RWPE2 (cell line): ENCODE results near the gene TMEM234.
A peak's percentile ranks its signal among the peaks of the same experiment; 100 is the strongest.

Experiments used
- ATAC-seq: fragments of 200-7000 bp; cut with Tn5 transposase; 3 replicates; pipeline ENCODE4 v1.9.1; 2021; ENCODE audit warnings: low read depth
- DNase-seq: peaks from one replicate; pipeline ENCODE4 v3.0.0-alpha.2; 2020; ENCODE audit warnings: low spot score
- H3K27ac ChIP-seq: fragments of 450-650 bp; 2 replicates; pipeline ENCODE4 v1.5.1; 2017; ENCODE audit warnings: mild to moderate bottlenecking; ENCODE audit not compliant: poor library complexity, severe bottlenecking
- H3K27me3 ChIP-seq: fragments of 250-450 bp; sonication (Bioruptor Pico); 2 replicates; pipeline ENCODE4 v1.5.1; 2021; ENCODE audit warnings: mild to moderate bottlenecking, moderate library complexity; ENCODE audit not compliant: insufficient read depth, poor library complexity, severe bottlenecking
- H3K36me3 ChIP-seq: fragments of 250-450 bp; sonication (Bioruptor Pico); 2 replicates; pipeline ENCODE4 v1.5.1; 2020; ENCODE audit warnings: low read depth, mild to moderate bottlenecking, moderate library complexity
- H3K4me1 ChIP-seq: fragments of 250-450 bp; sonication (Bioruptor Pico); 2 replicates; pipeline ENCODE4 v1.5.1; 2021; ENCODE audit warnings: mild to moderate bottlenecking, moderate library complexity; ENCODE audit not compliant: insufficient read depth, poor library complexity, severe bottlenecking
- H3K4me3 ChIP-seq: fragments of 250-450 bp; sonication (Bioruptor Pico); 2 replicates; pipeline ENCODE4 v1.5.1; 2021; ENCODE audit warnings: mild to moderate bottlenecking, moderate library complexity; ENCODE audit not compliant: severe bottlenecking
- H3K9me3 ChIP-seq: fragments of 250-450 bp; sonication (Bioruptor Pico); 2 replicates; pipeline ENCODE4 v1.5.1; 2021; ENCODE audit warnings: mild to moderate bottlenecking, moderate library complexity; ENCODE audit not compliant: severe bottlenecking
- TF ChIP-seq, protein P1 (sequence below): fragments of 450-650 bp; IDR thresholded peaks from one replicate; pipeline ENCODE4 v1.5.1; 2017; ENCODE audit warnings: mild to moderate bottlenecking, moderate library complexity; ENCODE audit not compliant: poor library complexity, severe bottlenecking

The TMEM234 gene

DNA sequence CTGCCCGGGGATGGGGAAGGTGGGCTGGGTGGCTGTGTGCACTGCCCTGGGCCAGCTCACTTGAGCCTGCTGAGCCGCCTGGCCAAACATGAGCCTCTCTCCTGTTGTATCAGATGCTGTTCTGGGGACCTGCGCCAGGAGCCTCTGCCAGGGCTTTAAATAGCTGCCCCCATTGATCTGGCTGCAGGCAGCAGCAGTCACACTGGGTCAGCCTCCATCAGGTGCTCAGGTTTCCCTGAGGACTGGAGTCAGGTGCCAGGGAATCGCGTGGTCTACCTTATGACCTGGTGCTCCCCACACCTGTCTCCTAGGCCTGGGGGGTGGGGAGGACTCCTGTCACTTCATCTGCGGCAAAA, 22.5 kb downstream of the TMEM234 start:
- Histone ChIP-seq H3K4me3 (no peak overlapping the region), H3K27me3 (no peaks in the 10 kb centered on the region), H3K4me1 (no peaks in the 10 kb centered on the region), H3K9me3 (no peaks in the 10 kb centered on the region), H3K36me3 (peaks cover 23% of the 10 kb centered on the region), H3K27ac (peak overlapping the region; percentile 18)
- ATAC-seq (no peak; the same call in 2 of the 3 replicates), DNase-seq (no peak)
- TF ChIP-seq, protein P1, sequence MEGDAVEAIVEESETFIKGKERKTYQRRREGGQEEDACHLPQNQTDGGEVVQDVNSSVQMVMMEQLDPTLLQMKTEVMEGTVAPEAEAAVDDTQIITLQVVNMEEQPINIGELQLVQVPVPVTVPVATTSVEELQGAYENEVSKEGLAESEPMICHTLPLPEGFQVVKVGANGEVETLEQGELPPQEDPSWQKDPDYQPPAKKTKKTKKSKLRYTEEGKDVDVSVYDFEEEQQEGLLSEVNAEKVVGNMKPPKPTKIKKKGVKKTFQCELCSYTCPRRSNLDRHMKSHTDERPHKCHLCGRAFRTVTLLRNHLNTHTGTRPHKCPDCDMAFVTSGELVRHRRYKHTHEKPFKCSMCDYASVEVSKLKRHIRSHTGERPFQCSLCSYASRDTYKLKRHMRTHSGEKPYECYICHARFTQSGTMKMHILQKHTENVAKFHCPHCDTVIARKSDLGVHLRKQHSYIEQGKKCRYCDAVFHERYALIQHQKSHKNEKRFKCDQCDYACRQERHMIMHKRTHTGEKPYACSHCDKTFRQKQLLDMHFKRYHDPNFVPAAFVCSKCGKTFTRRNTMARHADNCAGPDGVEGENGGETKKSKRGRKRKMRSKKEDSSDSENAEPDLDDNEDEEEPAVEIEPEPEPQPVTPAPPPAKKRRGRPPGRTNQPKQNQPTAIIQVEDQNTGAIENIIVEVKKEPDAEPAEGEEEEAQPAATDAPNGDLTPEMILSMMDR = no peak

DNA sequence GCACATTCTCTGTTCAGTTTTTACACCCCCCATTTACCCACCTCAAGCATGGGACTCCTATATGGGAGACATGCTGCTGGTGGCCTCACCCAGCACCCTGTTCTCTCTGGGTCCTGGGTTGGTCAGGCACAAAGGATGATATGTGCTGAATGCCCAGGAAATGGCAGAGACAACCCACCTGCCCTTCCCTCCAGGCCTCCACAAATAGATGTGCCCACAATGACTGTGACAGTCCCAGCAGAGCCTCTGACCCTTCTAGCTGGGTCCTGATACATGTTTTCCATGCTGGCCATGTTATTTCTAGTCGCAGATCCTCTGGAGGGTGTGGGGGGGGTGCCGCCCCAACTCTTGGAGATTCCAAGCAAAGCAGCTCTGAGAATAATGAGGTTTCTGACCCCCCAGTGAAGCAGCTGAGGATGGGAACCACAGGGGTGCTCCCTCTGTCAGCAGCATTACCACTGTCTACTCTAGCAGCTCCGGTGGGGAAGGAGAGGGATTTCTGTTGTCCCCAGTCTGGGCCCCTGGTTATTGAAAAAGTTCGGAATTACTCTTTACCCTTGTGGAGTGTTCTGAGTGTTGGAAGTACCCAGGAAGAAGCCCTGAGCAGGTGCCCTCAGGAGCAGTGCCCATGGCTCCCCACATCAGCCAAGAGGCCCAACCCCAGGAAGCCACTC, 23.0 kb downstream of the TMEM234 start:
- DNase-seq (no peak), ATAC-seq (no peak)
- H3K4me1 ChIP-seq = no peaks in the 10 kb centered on the region
- TF ChIP-seq, protein P1 = no peak
- H3K27ac ChIP-seq = peak overlapping the region; percentile 18
- no peak overlapping the region for H3K4me3 ChIP-seq
- H3K9me3 ChIP-seq = no peaks in the 10 kb centered on the region
- peaks cover 28% of the 10 kb centered on the region for H3K36me3 ChIP-seq
- no peaks in the 10 kb centered on the region for H3K27me3 ChIP-seq

DNA sequence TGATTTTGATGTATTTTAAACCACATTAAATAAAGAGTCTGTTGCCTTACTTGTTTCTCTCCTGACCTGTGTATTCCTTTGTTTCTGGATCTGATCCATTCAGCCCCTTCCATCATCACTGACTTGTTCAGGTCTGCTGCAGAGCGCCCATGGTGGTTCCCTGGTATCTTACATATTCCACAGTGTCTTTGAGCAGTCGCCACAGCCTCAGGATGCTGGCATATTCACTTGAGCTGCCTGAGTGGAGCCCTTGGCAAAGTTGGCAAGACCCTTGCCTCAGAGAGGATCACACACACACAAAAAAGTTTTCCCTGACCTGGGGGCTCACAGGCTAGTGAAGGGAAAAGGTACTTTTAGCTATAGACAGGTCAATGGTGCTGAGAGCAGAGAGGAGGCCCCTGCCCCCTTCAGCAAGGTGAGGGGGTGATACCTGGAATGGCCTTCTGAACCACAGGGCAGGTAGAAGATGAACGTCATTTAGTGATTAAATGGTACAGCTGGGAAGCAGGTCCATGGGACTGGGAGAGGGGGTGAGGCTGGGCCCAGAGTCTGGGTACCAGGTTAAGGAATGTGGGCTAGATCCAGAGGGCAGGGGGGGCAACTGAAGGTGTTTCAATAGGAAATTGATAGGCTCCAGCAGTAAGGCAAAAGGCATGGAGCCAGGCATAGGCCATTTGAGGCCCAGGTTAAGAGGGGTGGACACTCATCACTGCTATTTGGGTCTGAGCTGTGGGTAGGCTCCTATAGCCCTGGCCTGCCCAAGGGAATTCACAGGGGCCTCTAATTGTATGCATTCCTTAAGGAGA, 23.7 kb downstream of the TMEM234 start:
- H3K36me3 ChIP-seq = peaks cover 36% of the 10 kb centered on the region
- ATAC-seq (no peak), DNase-seq (no peak)
- no peak overlapping the region for H3K4me3 ChIP-seq
- no peaks in the 10 kb centered on the region for H3K27me3 ChIP-seq
- H3K27ac ChIP-seq = no peak overlapping the region
- H3K9me3 ChIP-seq = no peaks in the 10 kb centered on the region
- no peaks in the 10 kb centered on the region for H3K4me1 ChIP-seq
- TF ChIP-seq, protein P1 = no peak

DNA sequence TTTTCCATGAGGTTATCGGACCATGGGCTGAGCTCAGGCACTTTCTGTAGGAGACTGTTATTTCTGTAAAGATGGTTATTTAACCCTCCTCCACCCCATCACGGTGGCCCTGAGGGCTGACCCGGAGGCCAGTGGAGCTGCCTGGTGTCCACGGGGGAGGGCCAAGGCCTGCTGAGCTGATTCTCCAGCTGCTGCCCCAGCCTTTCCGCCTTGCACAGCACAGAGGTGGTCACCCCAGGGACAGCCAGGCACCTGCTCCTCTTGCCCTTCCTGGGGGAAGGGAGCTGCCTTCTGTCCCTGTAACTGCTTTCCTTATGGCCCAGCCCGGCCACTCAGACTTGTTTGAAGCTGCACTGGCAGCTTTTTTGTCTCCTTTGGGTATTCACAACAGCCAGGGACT, 24.3 kb downstream of the TMEM234 start:
- H3K4me3 ChIP-seq = no peak overlapping the region
- H3K27ac ChIP-seq = no peak overlapping the region
- DNase-seq = no peak
- peaks cover 42% of the 10 kb centered on the region for H3K36me3 ChIP-seq
- no peaks in the 10 kb centered on the region for H3K27me3 ChIP-seq
- no peaks in the 10 kb centered on the region for H3K9me3 ChIP-seq
- TF ChIP-seq, protein P1 = no peak
- H3K4me1 ChIP-seq = no peaks in the 10 kb centered on the region
- ATAC-seq = no peak

DNA sequence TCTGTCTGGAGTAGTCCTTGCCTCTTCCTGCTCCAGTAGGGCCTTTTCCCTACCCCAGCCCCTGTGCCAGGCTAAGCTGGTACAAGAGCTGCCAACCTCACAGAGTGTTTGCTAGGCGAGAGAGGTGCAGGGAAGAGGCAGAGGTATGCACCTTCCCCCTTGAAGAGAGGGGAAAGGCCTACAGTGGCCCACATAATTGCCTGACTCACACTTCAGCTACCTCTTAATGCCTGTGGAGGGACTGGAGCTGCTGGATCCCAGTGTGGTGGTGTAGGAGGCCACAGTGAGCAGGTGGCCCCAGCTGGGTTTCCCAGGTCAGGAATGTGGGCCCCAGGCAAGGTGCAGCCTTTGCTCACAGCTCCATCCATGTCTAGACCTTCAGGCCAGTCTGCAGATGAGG, 25.1 kb downstream of the TMEM234 start:
- TF ChIP-seq, protein P1 = no peak
- peaks cover 50% of the 10 kb centered on the region for H3K36me3 ChIP-seq

More for the DNA sequence above, 25.1 kb downstream of the TMEM234 start:
- H3K27me3 ChIP-seq = no peaks in the 10 kb centered on the region
- H3K4me3 ChIP-seq = no peak overlapping the region
- DNase-seq (no peak), ATAC-seq (no peak; the same call in 2 of the 3 replicates)
- no peaks in the 10 kb centered on the region for H3K4me1 ChIP-seq
- no peak overlapping the region for H3K27ac ChIP-seq
- no peaks in the 10 kb centered on the region for H3K9me3 ChIP-seq
